SK-N-SH (cell line): ENCODE results near the gene PXN. TPM values are rescaled to one million over a fixed set of nuclear protein-coding genes. Genes with fewer than 3 reads are reported as not detected.
"Not testable (repeated sequence)": the region's sequence is repeated elsewhere in the genome, so short reads cannot be mapped to it uniquely, and the experiment has no call there.

ENCODE experiments used
- CTCF ChIA-PET: fragments of 300-600, 350-600 bp; formaldehyde crosslinking; extraction: SDS; loops from one replicate; lab custom pipeline; 2021; lab: Yijun Ruan, JAX
- POLR2A ChIA-PET: fragments of 350-600 bp; sonication (Branson Sonifier 250); formaldehyde crosslinking; extraction: SDS; loops from one replicate; lab custom pipeline; 2020; ENCODE audit warnings: antibody characterized with exemption, inconsistent platforms; lab: Yijun Ruan, JAX
- DNase-seq: peaks from one replicate; pipeline ENCODE4 v3.0.0; 2012
- H2AFZ ChIP-seq: fragments of 200-600 bp; sonication (generic); 2 replicates; pipeline ENCODE4 v1.8.1; 2016; ENCODE audit warnings: antibody characterized with exemption, mild to moderate bottlenecking, low read depth
- H3F3A ChIP-seq: fragments of 200-600 bp; sonication (generic); replicated peaks from 2 replicates; pipeline ENCODE3; 2016; ENCODE audit warnings: antibody characterized with exemption, mild to moderate bottlenecking; ENCODE audit not compliant: insufficient read depth
- H3K27ac ChIP-seq, 2 experiments: fragments of 200-500 bp in 1 of 2; fragments of 200-600 bp in 1 of 2; sonication (Bioruptor generic) in 1 of 2; sonication (generic), shearing (Covaris generic) in 1 of 2; 2 replicates each; pipeline versions ENCODE4 v1.5.1 to v1.6.1; 2014 to 2016; ENCODE audit warnings: low read depth in 2 of 2, inconsistent platforms in 1 of 2, low read length in 1 of 2, mild to moderate bottlenecking in 1 of 2, mixed read lengths in 1 of 2
- H3K27me3 ChIP-seq: fragments of 200-600 bp; sonication (generic), shearing (Covaris generic); 2 replicates; pipeline ENCODE4 v1.6.1; 2016; ENCODE audit warnings: mixed run types; ENCODE audit not compliant: insufficient read depth
- H3K36me3 ChIP-seq, 2 experiments: fragments of 200-500 bp in 1 of 2; fragments of 200-600 bp in 1 of 2; sonication (Bioruptor generic) in 1 of 2; sonication (generic) in 1 of 2; replicated peaks in 1 of 2; 2 replicates each; pipeline versions ENCODE3 to v1.5.1; 2014 to 2016; ENCODE audit warnings: low read length in 1 of 2, mild to moderate bottlenecking in 1 of 2; ENCODE audit not compliant: insufficient read depth in 2 of 2, control insufficient read depth in 1 of 2
- H3K4me1 ChIP-seq, 2 experiments: fragments of 200-500 bp in 1 of 2; fragments of 200-600 bp in 1 of 2; sonication (Bioruptor generic) in 1 of 2; sonication (generic), shearing (Covaris generic) in 1 of 2; 2 replicates each; pipeline versions ENCODE4 v1.5.1 to v1.6.1; 2014 to 2016; ENCODE audit warnings: low read depth in 1 of 2, low read length in 1 of 2, mixed run types in 1 of 2; ENCODE audit not compliant: insufficient read depth in 2 of 2, control insufficient read depth in 1 of 2
- H3K4me2 ChIP-seq: fragments of 200-600 bp; sonication (generic), shearing (Covaris generic); 2 replicates; pipeline ENCODE4 v1.6.1; 2017; ENCODE audit warnings: mixed run types
- H3K4me3 ChIP-seq, 2 experiments: fragments of 200-500 bp in 1 of 2; fragments of 200-600 bp in 1 of 2; sonication (Bioruptor generic) in 1 of 2; sonication (generic), shearing (Covaris generic) in 1 of 2; 2 replicates each; pipeline versions ENCODE4 v1.5.1 to v1.8.1; 2014 to 2016; ENCODE audit warnings: low read depth in 2 of 2, inconsistent platforms in 1 of 2, low read length in 1 of 2, mild to moderate bottlenecking in 1 of 2, mixed read lengths in 1 of 2, moderate library complexity in 1 of 2
- H3K79me2 ChIP-seq: fragments of 200-600 bp; sonication (generic); 2 replicates; pipeline ENCODE4 v1.8.1; 2017; ENCODE audit warnings: mild to moderate bottlenecking; ENCODE audit not compliant: insufficient read depth
- H3K9ac ChIP-seq: fragments of 200-600 bp; sonication (generic); 2 replicates; pipeline ENCODE4 v1.6.1; 2017; ENCODE audit warnings: mixed run types
- H3K9me2 ChIP-seq: fragments of 200-600 bp; sonication (generic); 2 replicates; pipeline ENCODE4 v1.6.1; 2017; ENCODE audit warnings: mixed run types
- H3K9me3 ChIP-seq: fragments of 200-600 bp; sonication (generic); 2 replicates; pipeline ENCODE4 v1.6.1; 2017; ENCODE audit warnings: mixed run types, mild to moderate bottlenecking, moderate library complexity
- H4K20me1 ChIP-seq: fragments of 200-600 bp; sonication (generic); 2 replicates; pipeline ENCODE4 v1.6.1; 2017; ENCODE audit warnings: mild to moderate bottlenecking, mixed run types; ENCODE audit not compliant: insufficient read depth
- CTCF ChIP-seq: fragments of 200-600 bp; sonication (generic); IDR thresholded peaks from 2 replicates; pipeline ENCODE4 v1.6.1; 2017; ENCODE audit warnings: antibody characterized with exemption, mild to moderate bottlenecking, moderate library complexity
- ELF1 ChIP-seq: IDR thresholded peaks from 2 replicates; pipeline ENCODE4 v1.4.0; 2012
- EZH2phosphoT487 ChIP-seq: fragments of 200-600 bp; sonication (generic); IDR thresholded peaks from 2 replicates; pipeline ENCODE4 v1.6.1; 2017; ENCODE audit warnings: low read depth, mixed run types, mild to moderate bottlenecking, antibody characterized with exemption, moderate library complexity, borderline replicate concordance
- FOXM1 ChIP-seq: IDR thresholded peaks from 2 replicates; pipeline ENCODE4 v1.4.0; 2012; ENCODE audit warnings: low read depth, mild to moderate bottlenecking
- GATA2 ChIP-seq: sonication (generic); formaldehyde crosslinking; IDR thresholded peaks from 2 replicates; pipeline ENCODE4 v1.5.0; 2020; ENCODE audit warnings: mild to moderate bottlenecking, missing genetic modification reagents
- MXI1 ChIP-seq: IDR thresholded peaks from 2 replicates; pipeline ENCODE4 v1.6.1; 2012; ENCODE audit warnings: mild to moderate bottlenecking, low read depth, low read length, improper control_type of control experiment
- RAD21 ChIP-seq: IDR thresholded peaks from 2 replicates; pipeline ENCODE4 v1.6.1; 2012; ENCODE audit warnings: mild to moderate bottlenecking, low read length
- RFX5 ChIP-seq: IDR thresholded peaks from 2 replicates; pipeline ENCODE4 v1.6.1; 2012; ENCODE audit warnings: mild to moderate bottlenecking, improper control_type of control experiment, low read length
- SIN3A ChIP-seq: IDR thresholded peaks from 2 replicates; pipeline ENCODE4 v1.6.1; 2012; ENCODE audit warnings: low read depth, mild to moderate bottlenecking, low read length, moderate library complexity, borderline replicate concordance
- TCF12 ChIP-seq: IDR thresholded peaks from 2 replicates; pipeline ENCODE4 v1.4.0; 2012
- TEAD4 ChIP-seq: IDR thresholded peaks from 2 replicates; pipeline ENCODE4 v1.4.0; 2012; ENCODE audit warnings: mild to moderate bottlenecking, borderline replicate concordance; ENCODE audit not compliant: insufficient read depth
- USF2 ChIP-seq: fragments of 150-350 bp; IDR thresholded peaks from 2 replicates; pipeline ENCODE4 v1.6.1; 2017; ENCODE audit warnings: antibody characterized with exemption, low read length, low read depth, borderline replicate concordance
- YY1 ChIP-seq: IDR thresholded peaks from 2 replicates; pipeline ENCODE4 v1.4.0; 2012; ENCODE audit warnings: low read depth, mild to moderate bottlenecking
- WGBS: methylation state at CpG from one replicate; pipeline ENCODE4 v1.1.6; 2017; ENCODE audit warnings: low lambda C conversion rate; 5-methylcytosine and 5-hydroxymethylcytosine counted together
- polyA plus RNA-seq, 3 experiments: library from polyadenylated mRNA; depleted of rRNA; stranded (reverse); fragments of >200 nt; gene quantifications; 2 replicates each; pipeline ENCODE4 v1.2.3, GENCODE V29; 2012

Gene PXN
- polyA plus RNA-seq, 1 of the 3 experiments (the other 2 are of a cell fraction) = 89.0 TPM

- TF ChIP-seq MXI1 (no peak), USF2 (no peak)
- TF ChIP-seq, all 33 proteins: peak for 0
- no peak for DNase-seq
- peaks cover 96% of the 10 kb centered on the region for H3K79me2 ChIP-seq
- no peaks in the 10 kb centered on the region for H3K9me3 ChIP-seq
- peaks cover 16 to 45% of the 10 kb centered on the region in 2 experiments for H3K4me1 ChIP-seq
- no peak overlapping the region for H2AFZ ChIP-seq
- peaks cover 61% of the 10 kb centered on the region for H4K20me1 ChIP-seq
- CTCF ChIA-PET = interaction anchor here (1.5 to 21.5 kb wide), 2 partner anchors 17 to 28 kb away, joined by 3 to 618 read pairs; no protein-coding TSS in a partner anchor
- H3F3A ChIP-seq = peaks cover 45% of the 10 kb centered on the region
- H3K9ac ChIP-seq = no peak overlapping the region
- H3K36me3 ChIP-seq = peaks cover 0 to 33% of the 10 kb centered on the region in 2 experiments
- no peak overlapping the region for H3K4me3 ChIP-seq
- H3K27me3 ChIP-seq = no peaks in the 10 kb centered on the region
- 0 out of 4 replicates have a peak overlapping the region, but pooled peaks of 1 of the 2 experiments have one; percentile 2 for H3K27ac ChIP-seq
- WGBS = 95% methylated on average over 12 of the region's 12 CpGs
- H3K9me2 ChIP-seq = no peaks in the 10 kb centered on the region
- no peak overlapping the region for H3K4me2 ChIP-seq
- POLR2A ChIA-PET = interaction anchor here (1.0 kb wide), 1 partner anchor 24 kb away, joined by 3 read pairs; no protein-coding TSS in a partner anchor
These were observed 13.2 kb downstream of the PXN start for GRCh38 chr12:120252071-120252906.

- 91% methylated on average over 12 of the region's 12 CpGs for WGBS
- peaks cover 0 to 33% of the 10 kb centered on the region in 2 experiments for H3K36me3 ChIP-seq
- H3K4me1 ChIP-seq = peaks cover 13 to 48% of the 10 kb centered on the region in 2 experiments
- H2AFZ ChIP-seq, H3K4me2 ChIP-seq, H3K27me3 ChIP-seq, H3K9ac ChIP-seq, H3K9me3 ChIP-seq, DNase-seq, H3K9me2 ChIP-seq, H3K4me3 ChIP-seq: not testable (repeated sequence)
- 0 out of 4 replicates have a peak overlapping the region, but pooled peaks of 1 of the 2 experiments have one; percentile 2 for H3K27ac ChIP-seq
- POLR2A ChIA-PET = interaction anchor here (1.0 kb wide), 1 partner anchor 23 kb away, joined by 3 read pairs; no protein-coding TSS in a partner anchor
- H3K79me2 ChIP-seq = peaks cover 98% of the 10 kb centered on the region
- peaks cover 46% of the 10 kb centered on the region for H3F3A ChIP-seq
- CTCF ChIA-PET = interaction anchor here (1.2 to 21.5 kb wide), 3 partner anchors 16 to 27 kb away, joined by 3 to 618 read pairs (median 6); no protein-coding TSS in a partner anchor
- peaks cover 65% of the 10 kb centered on the region for H4K20me1 ChIP-seq
These were observed 14.0 kb downstream of the PXN start for GRCh38 chr12:120251364-120252070.

- no peak overlapping the region for H3K9ac ChIP-seq
- peaks cover 70% of the 10 kb centered on the region for H4K20me1 ChIP-seq
- H3K4me1 ChIP-seq = peaks cover 13 to 52% of the 10 kb centered on the region in 2 experiments
- H3K79me2 ChIP-seq = peaks cover 98% of the 10 kb centered on the region
- H3K27me3 ChIP-seq = no peaks in the 10 kb centered on the region
- H3K9me2 ChIP-seq = no peaks in the 10 kb centered on the region
- peaks cover 0 to 30% of the 10 kb centered on the region in 2 experiments for H3K36me3 ChIP-seq
- DNase-seq = no peak
- no peak for TF ChIP-seq TCF12
- TF ChIP-seq CTCF = no peak
- no peak for TF ChIP-seq SIN3A
- TF ChIP-seq EZH2phosphoT487 = no peak
- TF ChIP-seq TEAD4 = no peak
- no peak for TF ChIP-seq MXI1
- no peak for TF ChIP-seq RFX5
- no peak for TF ChIP-seq GATA2 (CRISPR knock-in tag)
- no peak for TF ChIP-seq RAD21
- no peak for TF ChIP-seq YY1
- no peak for TF ChIP-seq FOXM1
- TF ChIP-seq ELF1 = no peak
- H3K9me3 ChIP-seq = no peaks in the 10 kb centered on the region
- H3K4me3 ChIP-seq = no peak overlapping the region
- CTCF ChIA-PET = interaction anchor here (1.0 to 3.1 kb wide), 7 partner anchors 9 to 22 kb away, joined by 3 to 17 read pairs (median 6); partner anchors contain the start of gene PXN
- peaks cover 53% of the 10 kb centered on the region for H3F3A ChIP-seq
- H2AFZ ChIP-seq = no peak overlapping the region
- 71% methylated on average over 6 of the region's 8 CpGs for WGBS
- peak overlapping the region; percentile 38 for H3K4me2 ChIP-seq
- POLR2A ChIA-PET = no interaction called here
- H3K27ac ChIP-seq = peak overlapping the region in 1 of 2 experiments; percentile 93; a peak in 2 of 4 replicates
These were observed 15.4 kb downstream of the PXN start for GRCh38 chr12:120249875-120250795.
